Activated CD8-positive, alpha-beta T cell treated with anti-CD3 and anti-CD28 coated beads for 36 hours (primary cell): Measurements from ENCODE around the gene GPR22. TPM values are rescaled to one million over a fixed set of nuclear protein-coding genes. Genes with fewer than 3 reads are reported as not detected.
A peak's percentile ranks its signal among the peaks of the same experiment; 100 is the strongest.

Source experiments
- ATAC-seq: fragments of 200-7000 bp; cut with Tn5 transposase; one replicate; pipeline ENCODE4 v1.10.0; 2021; ENCODE audit warnings: mild to moderate bottlenecking, moderate library complexity
- CTCF ChIA-PET: fragments of 350-600 bp; sonication (Branson Sonifier 250); formaldehyde crosslinking; loops from one replicate; lab custom pipeline; 2021; ENCODE audit warnings: antibody characterized with exemption; lab: Charles Lee
- POLR2A ChIA-PET: fragments of 350-600 bp; sonication (Branson Sonifier 250); formaldehyde crosslinking; loops from one replicate; lab custom pipeline; 2021; ENCODE audit warnings: antibody characterized with exemption; lab: Charles Lee
- DNase-seq: peaks from one replicate; pipeline ENCODE4 v3.0.0-alpha.2; 2020
- H3K27ac Mint-ChIP-seq: one replicate; pipeline ENCODE4 v1.8.0; 2021; ENCODE audit warnings: mild to moderate bottlenecking, mixed read lengths
- H3K27me3 Mint-ChIP-seq: one replicate; pipeline ENCODE4 v1.8.0; 2021; ENCODE audit warnings: mixed read lengths
- H3K36me3 Mint-ChIP-seq: one replicate; pipeline ENCODE4 v1.8.0; 2021; ENCODE audit warnings: low read depth, mixed read lengths
- H3K4me1 Mint-ChIP-seq: one replicate; pipeline ENCODE4 v1.8.0; 2021; ENCODE audit warnings: low read depth, mixed read lengths
- H3K4me3 Mint-ChIP-seq: one replicate; pipeline ENCODE4 v1.8.0; 2021; ENCODE audit warnings: mild to moderate bottlenecking, moderate library complexity, mixed read lengths
- H3K9me3 Mint-ChIP-seq: one replicate; pipeline ENCODE4 v1.8.0; 2021; ENCODE audit warnings: mixed read lengths
- intact Hi-C: fragments of 100-400 bp; cut with micrococcal nuclease; formaldehyde crosslinking; loops from one replicate; pipeline ENCODE4 v1.10.0; 2022
- total RNA-seq, 2 experiments: library from RNA; stranded (reverse); gene quantifications; one replicate each; pipeline ENCODE4 v1.2.3, GENCODE V29; 2021
- TF ChIP-seq, protein P1 (sequence below): fragments of 200-600 bp; IDR thresholded peaks from one replicate; pipeline ENCODE4 v1.8.0; 2022; ENCODE audit warnings: antibody characterized with exemption, mild to moderate bottlenecking

GPR22 gene
- total RNA-seq, 2 experiments from 2014 or later: not detected

DNA sequence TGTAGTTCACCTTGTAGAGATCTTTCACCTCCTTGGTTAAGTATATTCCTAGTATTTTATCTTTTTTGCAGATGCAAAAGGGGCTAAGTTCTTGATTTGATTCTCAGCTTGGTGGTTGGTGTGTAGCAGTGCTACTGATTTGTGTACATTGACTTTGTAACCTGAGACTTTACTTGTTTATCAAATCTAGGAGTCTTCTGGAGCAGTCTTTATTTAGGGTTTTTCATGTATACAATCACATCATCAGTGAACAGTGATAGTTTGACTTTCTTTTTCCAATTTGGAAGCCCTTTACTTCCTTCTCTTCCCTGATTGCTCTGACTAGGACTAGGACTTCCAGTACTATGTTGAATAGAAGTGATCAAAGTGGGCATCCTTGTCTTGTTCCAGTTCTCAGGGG, 33.8 kb downstream of the GPR22 start:
- Mint-ChIP-seq H3K27me3 (no peaks in the 10 kb centered on the region), H3K4me1 (peaks cover 7% of the 10 kb centered on the region), H3K36me3 (peaks cover 13% of the 10 kb centered on the region), H3K27ac (no peak overlapping the region), H3K9me3 (no peaks in the 10 kb centered on the region), H3K4me3 (no peak overlapping the region)
- TF ChIP-seq, protein P1, sequence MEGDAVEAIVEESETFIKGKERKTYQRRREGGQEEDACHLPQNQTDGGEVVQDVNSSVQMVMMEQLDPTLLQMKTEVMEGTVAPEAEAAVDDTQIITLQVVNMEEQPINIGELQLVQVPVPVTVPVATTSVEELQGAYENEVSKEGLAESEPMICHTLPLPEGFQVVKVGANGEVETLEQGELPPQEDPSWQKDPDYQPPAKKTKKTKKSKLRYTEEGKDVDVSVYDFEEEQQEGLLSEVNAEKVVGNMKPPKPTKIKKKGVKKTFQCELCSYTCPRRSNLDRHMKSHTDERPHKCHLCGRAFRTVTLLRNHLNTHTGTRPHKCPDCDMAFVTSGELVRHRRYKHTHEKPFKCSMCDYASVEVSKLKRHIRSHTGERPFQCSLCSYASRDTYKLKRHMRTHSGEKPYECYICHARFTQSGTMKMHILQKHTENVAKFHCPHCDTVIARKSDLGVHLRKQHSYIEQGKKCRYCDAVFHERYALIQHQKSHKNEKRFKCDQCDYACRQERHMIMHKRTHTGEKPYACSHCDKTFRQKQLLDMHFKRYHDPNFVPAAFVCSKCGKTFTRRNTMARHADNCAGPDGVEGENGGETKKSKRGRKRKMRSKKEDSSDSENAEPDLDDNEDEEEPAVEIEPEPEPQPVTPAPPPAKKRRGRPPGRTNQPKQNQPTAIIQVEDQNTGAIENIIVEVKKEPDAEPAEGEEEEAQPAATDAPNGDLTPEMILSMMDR: no peak
- ChIA-PET POLR2A (no interaction called here), CTCF (no interaction called here)
- ATAC-seq (no peak), DNase-seq (no peak)
- intact Hi-C loops: no loop called here

DNA sequence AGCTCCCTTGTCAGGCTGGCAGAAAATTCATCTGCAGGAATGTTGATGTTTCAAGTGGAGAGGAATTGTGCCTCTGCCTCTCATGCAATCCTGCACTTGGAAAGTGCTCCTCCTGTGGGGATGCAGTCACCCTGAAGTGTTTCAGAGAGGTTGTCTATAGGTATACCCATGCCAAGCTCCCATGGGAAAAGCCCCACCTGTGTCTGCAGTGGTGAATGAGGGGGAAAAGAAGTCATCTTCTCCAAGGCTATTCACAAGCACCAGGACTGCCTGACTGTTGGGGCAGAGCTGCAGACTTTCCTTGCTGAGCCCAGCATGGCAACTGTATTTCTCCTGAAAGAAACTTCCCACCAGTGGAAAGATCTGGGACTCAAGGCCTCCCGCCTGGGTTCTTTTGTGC, 35.5 kb downstream of the GPR22 start:
- H3K9me3 Mint-ChIP-seq: no peaks in the 10 kb centered on the region
- ChIA-PET POLR2A (interaction anchor here (1.2 kb wide), 1 partner anchor 148 kb away, joined by 3 read pairs; no protein-coding TSS in a partner anchor), CTCF (no interaction called here)
- ATAC-seq (no peak), DNase-seq (no peak)
- intact Hi-C loops: no loop called here
- no peak overlapping the region for H3K4me3 Mint-ChIP-seq
- H3K27me3 Mint-ChIP-seq: no peaks in the 10 kb centered on the region
- peaks cover 7% of the 10 kb centered on the region for H3K4me1 Mint-ChIP-seq
- TF ChIP-seq, protein P1: no peak
- H3K27ac Mint-ChIP-seq: no peak overlapping the region
- H3K36me3 Mint-ChIP-seq: peaks cover 11% of the 10 kb centered on the region

DNA sequence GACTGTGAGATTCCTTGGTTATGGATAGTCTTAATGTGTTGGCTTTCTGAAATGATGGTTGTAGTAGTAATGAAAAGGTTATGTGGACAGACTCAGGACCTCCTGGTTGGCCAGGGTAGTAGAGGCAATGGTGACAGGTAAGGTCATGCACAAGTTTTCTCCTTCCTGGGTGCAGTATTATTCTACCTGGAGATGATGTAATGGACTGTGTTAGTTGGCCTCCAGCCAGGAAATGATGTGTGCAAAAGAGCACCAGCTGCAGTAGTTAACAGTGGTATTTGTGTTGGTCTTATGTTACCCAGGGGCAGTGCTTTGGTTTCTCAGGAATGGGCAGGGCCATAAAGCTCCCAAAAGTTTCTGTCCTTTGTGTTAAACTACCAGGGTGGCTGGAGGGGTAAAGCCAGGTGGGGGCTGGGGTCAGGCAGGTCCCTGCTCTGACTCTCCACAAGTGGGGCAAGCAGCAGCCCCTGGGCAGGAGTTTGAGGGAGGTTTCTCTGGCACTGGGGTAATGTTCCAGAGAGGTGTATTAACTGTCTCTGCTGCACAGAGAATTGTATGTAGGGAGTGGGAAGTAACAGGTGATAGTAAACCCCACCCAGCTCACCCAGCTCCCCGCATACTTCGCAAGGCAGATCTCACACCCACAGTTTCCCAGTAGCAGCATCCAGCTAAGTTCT, 36.3 kb downstream of the GPR22 start:
- intact Hi-C loops: no loop called here
- peaks cover 11% of the 10 kb centered on the region for H3K4me1 Mint-ChIP-seq
- H3K27me3 Mint-ChIP-seq: no peaks in the 10 kb centered on the region
- ChIA-PET CTCF (no interaction called here), POLR2A (interaction anchor here (1.2 kb wide), 1 partner anchor 147 kb away, joined by 3 read pairs; no protein-coding TSS in a partner anchor)
- H3K27ac Mint-ChIP-seq: no peak overlapping the region
- peak; percentile 13 for ATAC-seq
- no peaks in the 10 kb centered on the region for H3K9me3 Mint-ChIP-seq
- peak; percentile 44 for DNase-seq
- TF ChIP-seq, protein P1: no peak
- H3K36me3 Mint-ChIP-seq: peaks cover 14% of the 10 kb centered on the region
- H3K4me3 Mint-ChIP-seq: no peak overlapping the region

DNA sequence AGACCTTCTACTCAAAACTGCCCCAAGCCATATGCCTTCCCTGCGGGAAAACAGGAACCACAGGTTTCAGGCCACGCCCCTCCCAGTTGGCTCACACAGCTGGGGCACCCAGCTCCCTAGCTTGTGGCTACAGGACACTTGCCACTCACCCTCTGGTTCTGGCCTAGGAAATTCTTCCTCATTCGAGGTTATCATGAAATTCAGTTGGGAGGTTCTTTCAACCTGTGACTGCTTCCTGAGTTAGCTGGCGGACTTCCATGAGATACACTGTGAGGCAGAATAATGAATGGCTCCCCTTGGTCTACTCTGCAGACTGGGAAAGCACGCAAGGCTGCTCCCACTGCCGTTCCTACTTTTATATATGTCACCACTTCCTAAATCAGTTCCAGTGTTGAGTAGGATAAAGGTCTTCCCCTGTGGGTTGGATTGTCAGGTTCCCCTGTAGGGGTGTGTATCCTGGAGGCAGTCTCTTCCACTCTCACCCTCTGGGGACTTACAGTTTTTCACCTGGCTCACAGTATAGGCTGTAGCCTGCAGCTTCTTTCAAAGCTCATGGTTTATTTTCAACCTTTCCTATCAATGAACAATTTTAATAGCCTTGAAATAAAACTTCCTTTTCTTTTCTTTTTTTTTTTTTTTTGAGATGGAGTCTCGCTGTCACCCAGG, 37.0 kb downstream of the GPR22 start:
- TF ChIP-seq, protein P1: no peak
- intact Hi-C loops: no loop called here
- ChIA-PET POLR2A (no interaction called here), CTCF (no interaction called here)
- no peaks in the 10 kb centered on the region for H3K27me3 Mint-ChIP-seq
- peaks cover 14% of the 10 kb centered on the region for H3K36me3 Mint-ChIP-seq
- H3K27ac Mint-ChIP-seq: no peak overlapping the region
- ATAC-seq: no peak
- no peaks in the 10 kb centered on the region for H3K9me3 Mint-ChIP-seq
- peaks cover 11% of the 10 kb centered on the region for H3K4me1 Mint-ChIP-seq
- no peak overlapping the region for H3K4me3 Mint-ChIP-seq
- DNase-seq: no peak

Other genes with a start within 250 kb of the GPR22 start
- gene COG5, start 93.9 kb downstream of the GPR22 start, total RNA-seq: 10 to 100 TPM; 37.6 to 40.3 TPM
- gene DUS4L, start 93.9 kb downstream of the GPR22 start, total RNA-seq: 10 to 100 TPM; 17.4 to 17.9 TPM
- gene BCAP29, start 110.2 kb downstream of the GPR22 start, total RNA-seq: 10 to 100 TPM; 24.0 to 27.7 TPM
- 1 to 10 TPM; 1.0 to 2.0 TPM for gene SLC26A4, start 190.8 kb downstream of the GPR22 start, total RNA-seq